ENCODE results near the gene KLHL2.
"Not testable (repeated sequence)": the region's sequence is repeated elsewhere in the genome, so short reads cannot be mapped to it uniquely, and the experiment has no call there.

Gene KLHL2

GRCh38 chr4:165199722-165200121 lies 7.6 kb upstream of the KLHL2 start:
- DNase-seq (ENCODE audit: low read depth in 1 of 2, low spot score in 1 of 2): no peak

DNA sequence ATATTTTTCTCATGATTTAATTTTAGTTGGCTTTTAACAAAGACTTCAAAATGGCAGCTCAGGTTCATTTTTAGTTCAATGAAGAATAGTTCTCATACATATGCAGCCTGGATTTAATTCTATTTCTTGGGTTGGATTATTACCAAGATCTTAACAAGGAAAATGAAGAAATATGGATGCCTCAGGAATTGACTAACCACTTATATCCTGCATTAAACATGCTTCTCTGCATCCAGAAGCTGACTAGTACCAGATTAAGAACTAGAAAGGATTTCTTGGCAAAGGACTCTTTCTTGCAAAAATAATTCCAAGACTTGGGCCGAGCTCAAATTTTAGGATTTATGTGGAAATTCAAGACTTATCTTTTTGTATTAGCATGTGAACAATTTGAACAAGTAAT lies 5.6 kb upstream of the KLHL2 start:
- no peak for DNase-seq (ENCODE audit: low read depth in 1 of 2, low spot score in 1 of 2)

- no peak for DNase-seq (ENCODE audit: low read depth in 1 of 2, low spot score in 1 of 2)
Observed at GRCh38 chr4:165203541-165204461, 3.6 kb upstream of the KLHL2 start.

DNA sequence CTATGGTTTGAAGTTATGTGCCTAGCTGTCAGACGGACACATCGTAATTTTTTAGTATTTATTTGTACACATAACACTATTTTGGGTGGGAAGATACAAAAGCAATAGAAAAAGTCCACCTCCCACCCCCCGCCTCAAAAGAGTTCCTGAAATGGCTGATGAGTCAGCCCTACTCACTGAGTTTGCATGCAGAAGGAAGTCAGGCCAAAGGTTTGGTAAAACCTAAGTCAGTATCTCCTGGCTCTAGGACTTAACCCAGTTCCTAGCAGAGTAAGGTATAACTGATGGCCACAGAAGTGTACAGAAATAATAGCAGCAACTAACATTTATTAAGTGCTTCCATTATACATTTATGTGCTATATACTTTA lies 2.9 kb upstream of the KLHL2 start:
- no peak for DNase-seq (ENCODE audit: low read depth in 1 of 2, low spot score in 1 of 2)

DNA sequence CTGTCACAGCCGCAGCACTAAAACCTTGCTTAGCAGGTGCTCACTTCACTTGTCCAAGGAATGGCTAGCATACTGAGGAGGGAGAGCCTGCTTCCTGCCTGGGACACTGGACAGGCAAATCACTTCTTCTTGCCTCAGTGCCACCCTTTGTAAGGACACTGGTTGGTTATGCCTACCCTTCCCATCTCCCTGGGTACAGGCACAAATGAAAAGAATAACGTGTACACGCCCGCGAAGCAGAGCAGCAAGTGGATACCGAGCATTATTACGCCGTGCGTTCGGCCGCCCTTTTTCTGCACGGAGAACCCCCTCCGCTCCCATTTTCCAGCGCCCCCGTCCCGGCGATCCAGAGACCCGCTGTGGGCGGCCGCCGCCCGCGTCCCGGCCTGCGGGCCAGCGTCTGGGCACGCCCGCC lies 338 bp upstream of the KLHL2 start:
- no peak for DNase-seq (ENCODE audit: low read depth in 1 of 2, low spot score in 1 of 2)

DNA sequence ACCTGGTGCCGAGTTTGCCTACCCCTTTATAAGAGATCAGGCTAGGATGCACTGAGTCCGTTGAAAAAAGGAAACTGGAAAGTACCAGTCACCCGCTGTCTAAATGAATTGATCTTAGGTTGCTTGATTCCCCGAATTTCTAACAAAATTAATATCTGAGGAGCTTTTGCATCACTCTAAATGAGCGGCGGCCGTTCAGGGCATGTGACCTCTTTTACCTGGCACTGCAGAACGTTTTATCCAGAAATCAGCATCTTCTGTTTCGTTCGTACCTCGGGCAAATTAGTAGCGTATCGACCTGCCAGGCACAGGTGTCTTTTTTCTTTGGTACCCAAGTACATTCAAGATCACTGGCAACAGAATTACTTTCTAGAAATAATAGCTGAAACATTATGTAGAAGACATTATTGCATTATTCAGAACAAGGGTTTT lies 876 bp downstream of the KLHL2 start:
- no peak for DNase-seq (ENCODE audit: low read depth in 1 of 2, low spot score in 1 of 2)

DNA sequence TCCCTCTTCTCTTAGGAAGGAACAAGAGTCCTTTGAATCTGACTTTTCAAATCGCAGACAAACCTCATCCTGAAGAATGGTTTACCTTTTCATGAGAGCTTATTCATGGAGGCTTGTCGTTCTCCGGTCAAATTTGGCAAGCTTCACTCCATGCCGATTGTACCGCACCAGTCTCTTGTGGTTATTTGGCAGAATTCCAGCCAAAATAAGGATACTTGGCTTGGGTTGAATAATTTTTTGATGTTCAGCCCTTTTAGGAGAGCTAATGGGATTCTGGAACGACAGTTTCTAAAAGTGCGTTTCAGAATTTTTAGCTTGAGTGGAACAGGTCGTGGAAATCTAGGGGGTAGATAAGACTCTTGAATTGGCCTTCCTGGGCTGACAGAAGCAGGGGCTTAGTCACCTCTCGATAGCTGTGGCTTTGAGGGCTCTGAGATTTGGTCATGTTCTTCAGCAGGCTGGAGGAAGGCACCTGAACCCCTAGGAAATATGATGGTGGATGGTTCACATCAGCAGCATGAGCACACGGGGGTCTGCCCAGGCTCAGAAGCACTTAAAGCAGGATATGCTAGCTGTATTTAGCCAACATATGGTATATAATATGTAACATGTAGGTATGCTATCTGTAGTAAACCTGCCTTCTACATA lies 1.5 kb downstream of the KLHL2 start:
- DNase-seq (ENCODE audit: low read depth in 1 of 2, low spot score in 1 of 2): no peak

DNA sequence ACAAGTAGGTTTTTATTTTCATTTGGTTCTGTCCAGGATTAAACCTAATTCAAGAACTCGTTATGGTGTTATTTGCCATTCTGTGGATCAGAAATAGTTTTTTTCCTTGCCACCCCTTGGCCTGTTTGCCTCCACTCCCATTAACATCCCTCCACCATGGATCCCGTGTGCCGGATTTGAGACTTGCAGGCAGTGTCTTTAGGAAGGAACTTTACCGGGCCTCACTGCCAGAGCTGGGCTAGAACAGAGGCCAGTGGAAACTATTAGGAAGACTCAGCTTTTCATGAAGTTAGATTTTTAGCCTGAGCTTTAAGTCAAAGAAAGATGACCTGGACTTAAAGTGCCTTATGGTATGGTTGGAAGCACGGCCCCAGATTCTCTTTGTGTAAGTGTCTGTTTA lies 2.4 kb downstream of the KLHL2 start:
- no peak for DNase-seq (ENCODE audit: low read depth in 1 of 2, low spot score in 1 of 2)

- no peak for DNase-seq (ENCODE audit: low read depth in 1 of 2, low spot score in 1 of 2)
Observed at GRCh38 chr4:165210566-165210965, 3.2 kb downstream of the KLHL2 start.

DNA sequence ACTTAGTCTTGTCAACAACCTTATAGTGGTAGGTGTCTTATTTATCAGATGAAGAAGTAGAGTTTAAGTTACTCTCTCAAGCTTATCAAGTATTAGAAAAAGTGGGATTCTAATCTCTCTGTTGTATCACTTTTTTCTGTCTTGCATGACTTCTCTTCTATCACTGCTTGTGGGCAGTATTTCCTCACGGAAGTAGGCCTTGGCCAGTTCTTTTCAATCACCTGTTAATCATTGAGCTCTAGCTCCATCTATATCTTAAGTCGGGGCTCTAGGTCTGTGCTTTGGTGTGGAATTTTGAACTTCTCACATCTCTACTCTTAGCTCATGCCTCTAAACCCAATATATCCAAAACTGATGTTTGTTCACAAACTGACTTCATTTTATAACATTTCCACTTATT lies 5.3 kb downstream of the KLHL2 start:
- DNase-seq (ENCODE audit: low read depth in 1 of 2, low spot score in 1 of 2): not testable (repeated sequence)

DNA sequence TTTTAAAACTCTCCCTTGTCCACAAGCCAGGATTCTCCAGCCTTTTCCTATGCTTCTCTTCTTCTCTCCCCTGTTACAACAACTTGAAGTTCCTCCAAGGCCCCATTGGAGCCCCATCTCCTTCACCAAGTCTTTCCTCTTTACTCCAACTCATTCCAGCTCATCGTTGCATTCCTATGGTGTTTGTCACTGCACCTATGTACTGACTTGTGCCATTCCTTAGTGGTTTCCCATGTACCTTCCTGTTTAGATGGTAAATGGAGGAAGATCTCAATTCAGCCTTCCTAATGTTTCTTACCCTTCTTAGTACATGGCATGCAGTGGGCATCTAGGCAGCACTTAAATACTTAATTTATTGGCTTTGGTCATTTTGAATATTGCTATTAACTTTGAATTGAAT lies 6.0 kb downstream of the KLHL2 start:
- DNase-seq (ENCODE audit: low read depth in 1 of 2, low spot score in 1 of 2): not testable (repeated sequence)

- not testable (repeated sequence) for DNase-seq (ENCODE audit: low read depth in 1 of 2, low spot score in 1 of 2)
Observed at GRCh38 chr4:165213991-165214709, 6.8 kb downstream of the KLHL2 start.

DNA sequence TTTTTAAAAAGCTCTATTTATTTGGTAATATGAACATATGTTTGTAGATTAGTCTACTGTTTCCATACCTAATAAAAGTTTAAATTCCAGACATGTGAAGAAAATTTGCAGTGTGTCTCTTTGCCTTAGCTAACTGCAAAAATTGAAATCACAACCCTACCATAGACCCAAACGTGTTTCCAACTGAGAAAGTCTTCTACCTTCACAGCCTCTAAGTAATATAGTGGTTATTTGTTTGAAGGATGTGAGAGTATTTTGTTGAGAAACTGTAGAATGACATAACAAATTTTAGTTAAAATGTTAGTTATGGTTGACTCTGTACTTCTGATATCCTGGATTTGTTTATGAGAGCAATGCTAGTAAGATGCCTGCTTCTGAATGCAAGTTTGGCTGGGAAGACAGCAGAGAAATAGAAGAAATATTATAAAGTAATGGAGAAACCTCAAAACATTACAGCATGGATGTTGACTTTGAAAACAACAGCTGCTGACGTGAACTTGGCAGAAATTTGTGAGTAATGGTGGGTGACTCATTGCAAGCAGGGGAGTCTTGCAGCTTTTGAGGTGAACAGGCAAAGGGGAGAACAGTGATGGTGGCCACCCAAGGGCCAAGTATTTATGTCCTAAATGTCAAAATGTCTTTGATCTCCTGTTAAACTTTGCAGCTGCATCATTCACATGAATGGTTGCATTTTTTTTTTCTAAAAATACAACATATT lies 7.8 kb downstream of the KLHL2 start:
- DNase-seq (ENCODE audit: low read depth in 1 of 2, low spot score in 1 of 2): peak in 1 of 2 donors; percentile 10

GRCh38 chr4:165215761-165216487 lies 8.6 kb downstream of the KLHL2 start:
- DNase-seq (ENCODE audit: low read depth in 1 of 2, low spot score in 1 of 2): not testable (repeated sequence)

DNA sequence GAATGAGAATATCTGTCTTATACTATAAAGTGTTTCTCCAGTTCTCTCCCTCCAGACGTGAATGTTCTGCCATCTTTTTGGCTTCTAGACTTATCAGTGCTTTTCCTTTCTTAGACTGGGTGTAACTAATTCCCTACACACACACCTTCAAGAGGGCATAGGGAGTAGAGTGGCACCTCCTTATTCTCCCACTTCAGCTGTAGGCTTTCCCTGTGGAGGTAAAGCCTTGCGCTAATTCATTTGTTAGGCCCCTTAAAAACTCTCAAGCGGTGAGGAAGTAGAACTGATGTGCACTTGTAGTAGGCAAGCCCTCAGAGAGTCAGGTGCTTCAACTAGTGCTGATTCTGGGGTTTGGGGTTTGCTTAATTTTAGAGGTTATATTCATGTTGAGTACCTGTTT lies 10.0 kb downstream of the KLHL2 start:
- no peak for DNase-seq (ENCODE audit: low read depth in 1 of 2, low spot score in 1 of 2)

DNA sequence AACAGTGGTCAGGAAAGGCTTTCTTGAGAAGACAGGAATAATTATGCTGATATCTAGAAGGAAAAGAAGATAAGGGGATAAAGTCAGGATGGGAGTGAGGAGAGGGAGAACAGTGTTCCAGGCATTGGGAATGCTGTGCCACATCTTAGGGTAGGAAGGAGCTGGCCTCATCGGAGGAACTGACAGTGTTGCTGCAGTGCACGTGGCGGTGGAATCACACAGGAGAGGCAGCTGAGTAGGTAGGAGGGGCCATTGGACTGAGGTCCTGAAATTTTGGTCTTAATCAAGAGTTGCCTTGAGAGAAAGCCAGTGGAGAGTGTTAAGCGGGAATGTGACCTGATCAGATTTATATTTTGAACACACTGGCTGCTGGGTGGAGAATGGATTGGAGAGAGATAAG lies 13.9 kb downstream of the KLHL2 start:
- DNase-seq (ENCODE audit: low read depth in 1 of 2, low spot score in 1 of 2): not testable (repeated sequence)

- DNase-seq (ENCODE audit: low read depth in 1 of 2, low spot score in 1 of 2): not testable (repeated sequence)
Observed at GRCh38 chr4:165221993-165222650, 14.8 kb downstream of the KLHL2 start.

- no peak for DNase-seq (ENCODE audit: low read depth in 1 of 2, low spot score in 1 of 2)
Observed at GRCh38 chr4:165222651-165222994, 15.3 kb downstream of the KLHL2 start.

DNA sequence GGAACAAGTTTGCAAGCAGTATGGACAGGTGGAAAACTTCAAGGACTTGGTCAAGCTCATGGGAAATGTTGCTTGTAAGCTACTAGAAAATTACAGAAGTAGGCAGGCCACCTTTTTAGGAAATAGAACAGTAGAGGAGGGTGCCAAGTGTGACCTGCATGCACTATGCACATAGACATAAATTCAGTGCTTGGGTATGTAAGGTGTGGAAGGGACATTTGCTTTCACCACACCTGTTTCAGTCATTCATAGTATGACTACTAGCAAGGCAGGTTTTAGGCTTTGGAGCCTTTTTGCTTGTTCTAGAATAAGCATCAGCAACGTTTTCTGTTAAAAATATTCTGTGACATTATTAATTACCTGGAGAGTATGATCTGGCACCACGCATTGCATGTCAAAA lies 20.0 kb downstream of the KLHL2 start:
- DNase-seq (ENCODE audit: low read depth in 1 of 2, low spot score in 1 of 2): not testable (repeated sequence)
